ENCODE results near the gene ATP6V1B1.

The ATP6V1B1 gene

GRCh38 chr2:70935468-70936164, at the start of gene ATP6V1B1:
TSS of gene ATP6V1B1 (plus strand) at chr2:70935900. CDS start at chr2:70935955, 55 bp downstream.
- no peak for DNase-seq (ENCODE audit: low read depth, low spot score)

- DNase-seq (ENCODE audit: low read depth, low spot score): no peak
These were observed 49.1 kb upstream of the ATP6V1B1 start for GRCh38 chr2:70886541-70886987.

DNA sequence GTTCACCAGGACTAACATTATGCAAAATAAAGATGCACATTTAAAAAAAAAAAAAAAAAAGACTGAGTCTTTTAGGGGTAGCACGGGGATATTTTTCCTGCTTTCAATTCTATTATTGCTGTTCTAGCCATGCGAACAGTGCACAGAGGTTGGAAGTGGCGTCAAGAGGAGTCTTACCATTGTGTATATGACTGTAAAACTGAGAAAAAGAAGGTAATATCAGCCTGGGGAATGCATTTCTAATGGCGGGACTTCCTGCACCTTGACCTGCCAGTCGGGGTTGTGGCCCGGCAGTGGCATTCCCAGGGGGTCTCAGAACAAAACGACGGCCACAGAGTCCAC, 48.5 kb upstream of the ATP6V1B1 start:
- no peak for DNase-seq (ENCODE audit: low read depth, low spot score)

- DNase-seq (ENCODE audit: low read depth, low spot score): no peak
These were observed 48.0 kb upstream of the ATP6V1B1 start for GRCh38 chr2:70887550-70888246.

DNA sequence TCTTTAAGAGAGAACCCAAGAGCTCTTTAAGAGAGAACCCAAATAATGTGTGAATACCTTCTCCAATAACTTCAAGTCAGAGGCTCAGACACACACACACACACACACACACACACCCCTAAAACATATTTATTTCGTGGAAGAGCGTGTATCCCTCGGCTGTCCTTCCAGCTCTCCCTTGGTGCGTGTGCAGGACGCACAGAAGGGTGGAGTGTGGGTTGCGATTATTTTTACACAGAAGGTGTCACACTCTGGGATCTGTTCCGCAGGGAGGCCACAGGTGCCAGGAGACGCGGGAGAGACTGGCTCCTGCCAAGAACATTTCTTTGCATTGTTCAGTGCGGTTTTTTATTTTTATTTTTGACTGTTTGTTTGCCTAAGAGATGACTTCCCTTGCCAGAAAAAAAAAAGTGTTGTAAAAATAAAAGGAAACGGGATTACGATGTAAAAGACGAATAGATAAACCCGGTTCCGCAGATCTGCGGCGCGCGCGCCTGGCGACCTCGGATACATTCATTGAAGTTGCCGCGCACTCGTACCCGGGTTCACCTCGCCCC, 47.3 kb upstream of the ATP6V1B1 start:
- no peak for DNase-seq (ENCODE audit: low read depth, low spot score)

DNA sequence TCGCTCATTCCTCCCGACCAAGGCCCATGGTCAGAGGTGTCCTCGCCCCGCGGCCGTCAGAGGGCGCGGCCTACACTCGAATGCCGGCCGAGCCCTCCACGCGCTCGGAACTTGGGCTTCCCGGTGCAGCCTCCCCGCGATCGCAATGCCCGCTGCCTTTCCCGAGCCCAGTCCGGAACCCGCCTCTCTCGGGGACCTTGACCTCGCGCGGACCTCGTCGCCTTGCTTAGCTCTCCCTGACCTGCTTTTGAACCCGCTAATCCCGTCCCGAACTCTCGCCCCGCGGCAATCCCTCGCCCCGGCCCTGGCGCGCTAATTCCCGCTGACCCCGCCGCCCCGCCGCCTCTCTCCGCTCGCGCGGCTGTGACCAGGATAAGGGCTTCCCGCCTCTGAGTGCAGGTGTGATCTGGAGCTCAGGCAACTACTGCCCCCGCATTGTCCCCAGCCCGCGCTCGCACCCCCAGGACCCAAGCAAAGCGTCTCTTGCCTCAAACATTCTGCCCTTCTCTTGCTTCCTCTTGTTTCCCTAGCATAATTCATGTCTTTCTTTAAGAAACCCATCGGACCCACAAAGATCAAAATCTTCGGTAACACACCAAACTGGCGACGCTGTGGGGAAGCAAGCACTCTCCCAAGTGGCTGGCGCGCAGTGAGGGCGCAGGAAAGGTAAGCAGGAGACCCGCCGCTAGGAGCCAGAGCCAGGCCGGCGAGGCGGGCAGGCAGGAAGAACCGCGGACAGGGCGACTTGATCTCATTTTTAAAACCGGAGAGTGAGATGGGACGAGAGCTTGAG, 46.6 kb upstream of the ATP6V1B1 start:
- DNase-seq (ENCODE audit: low read depth, low spot score): no peak

DNA sequence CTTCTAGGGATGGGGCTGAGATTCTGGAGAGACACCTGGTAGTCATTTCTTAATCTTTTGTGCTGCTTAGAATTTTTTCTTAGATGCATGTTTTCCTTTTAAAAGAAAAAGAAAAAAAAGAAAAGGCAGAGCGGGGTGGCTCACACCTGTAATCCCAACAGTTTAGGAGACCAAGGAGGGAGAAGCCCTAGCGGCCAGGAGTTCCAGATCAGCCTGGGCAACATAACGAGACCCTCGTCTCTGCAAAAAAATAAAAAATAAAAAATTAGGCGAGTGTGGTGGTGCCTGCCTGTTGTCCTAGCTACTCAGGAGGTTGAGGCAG, 46.0 kb upstream of the ATP6V1B1 start:
- no peak for DNase-seq (ENCODE audit: low read depth, low spot score)

DNA sequence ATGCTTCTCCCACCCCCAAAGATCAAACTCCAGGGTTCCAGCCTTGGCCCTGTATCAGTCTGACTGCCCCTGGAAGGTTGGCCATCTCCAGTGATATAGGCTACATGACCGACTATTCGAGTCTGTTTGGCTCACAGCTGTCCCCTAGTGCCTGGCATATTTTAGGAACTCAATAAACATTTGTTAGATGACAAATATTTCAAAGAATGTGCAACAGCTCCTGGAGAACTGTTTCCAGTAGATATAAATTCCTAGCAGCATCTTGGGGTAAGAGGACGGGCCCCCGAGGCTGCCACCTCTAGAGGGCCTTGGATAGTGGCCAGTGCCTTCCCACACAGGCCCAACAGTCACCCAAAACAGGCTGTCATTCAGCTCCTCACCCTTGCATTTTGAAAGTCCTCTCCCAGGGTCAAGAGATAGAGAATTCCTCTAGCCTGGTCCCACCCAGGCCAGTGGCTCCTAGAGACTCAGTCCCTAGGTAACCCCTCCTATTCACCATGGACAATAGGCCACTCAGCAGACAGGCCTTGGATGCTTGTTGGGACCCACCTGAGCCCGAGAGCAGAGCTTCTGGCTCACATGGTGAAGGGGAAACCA, 45.1 kb upstream of the ATP6V1B1 start:
- no peak for DNase-seq (ENCODE audit: low read depth, low spot score)

DNA sequence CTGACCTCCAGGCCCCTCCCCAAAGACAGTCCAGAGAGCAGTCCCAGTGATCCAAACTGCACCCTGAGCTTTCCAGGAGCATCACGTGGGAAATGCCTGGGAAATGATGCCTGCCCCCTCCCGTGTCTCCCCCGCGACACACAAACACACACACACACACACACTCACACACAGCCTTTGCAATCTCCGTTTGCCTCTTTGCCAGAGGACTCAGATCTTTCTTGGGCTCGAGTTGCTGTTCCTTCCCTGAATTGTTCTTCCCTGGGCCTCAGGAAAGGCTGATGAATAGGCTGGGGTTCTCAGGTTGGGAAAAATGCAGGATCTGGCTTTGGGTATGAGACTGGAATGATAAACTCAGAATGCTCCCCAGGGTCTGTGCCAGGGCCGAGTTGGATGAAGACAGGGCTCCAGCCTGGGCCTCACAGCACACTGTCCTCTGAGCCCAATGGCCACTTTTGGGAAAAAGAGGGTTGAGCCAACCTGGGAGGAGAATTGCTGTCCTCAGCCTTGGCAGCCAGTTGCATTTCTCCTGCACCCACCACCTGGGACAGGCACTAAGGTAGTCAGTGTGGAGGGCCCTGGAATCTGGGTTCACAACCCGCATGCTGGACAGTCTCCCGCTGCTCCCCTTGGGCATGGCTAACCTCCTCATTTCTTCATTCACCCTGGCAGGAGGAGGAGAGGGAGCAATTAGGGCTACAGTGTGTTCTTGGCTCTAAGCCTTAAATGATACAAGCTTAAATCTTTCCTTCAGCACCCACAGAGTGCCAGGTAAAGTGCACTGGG, 43.9 kb upstream of the ATP6V1B1 start:
- DNase-seq (ENCODE audit: low read depth, low spot score): no peak

- DNase-seq (ENCODE audit: low read depth, low spot score): no peak
These were observed 43.0 kb upstream of the ATP6V1B1 start for GRCh38 chr2:70892750-70893149.

- DNase-seq (ENCODE audit: low read depth, low spot score): no peak
These were observed 42.5 kb upstream of the ATP6V1B1 start for GRCh38 chr2:70893186-70893585.

DNA sequence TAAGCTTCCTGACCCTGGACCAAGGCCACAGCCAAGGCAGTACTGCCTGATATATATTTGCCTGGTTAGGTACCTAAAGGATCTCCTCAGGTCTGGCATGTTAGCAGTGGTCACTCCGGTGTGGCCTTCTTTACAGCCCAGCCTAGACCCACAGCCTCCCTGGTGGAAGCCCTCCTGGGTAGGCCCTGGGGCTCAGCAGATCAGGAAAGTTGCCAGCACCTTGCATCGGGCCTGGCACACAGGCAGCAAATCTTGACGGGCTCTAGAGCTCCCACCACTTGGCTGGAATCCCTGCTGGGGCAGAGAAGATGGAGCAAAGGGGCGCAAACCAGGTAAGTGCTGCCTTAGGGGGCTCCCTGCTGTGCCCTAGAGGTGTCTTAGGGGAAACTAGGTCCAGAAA, 40.9 kb upstream of the ATP6V1B1 start:
- no peak for DNase-seq (ENCODE audit: low read depth, low spot score)

DNA sequence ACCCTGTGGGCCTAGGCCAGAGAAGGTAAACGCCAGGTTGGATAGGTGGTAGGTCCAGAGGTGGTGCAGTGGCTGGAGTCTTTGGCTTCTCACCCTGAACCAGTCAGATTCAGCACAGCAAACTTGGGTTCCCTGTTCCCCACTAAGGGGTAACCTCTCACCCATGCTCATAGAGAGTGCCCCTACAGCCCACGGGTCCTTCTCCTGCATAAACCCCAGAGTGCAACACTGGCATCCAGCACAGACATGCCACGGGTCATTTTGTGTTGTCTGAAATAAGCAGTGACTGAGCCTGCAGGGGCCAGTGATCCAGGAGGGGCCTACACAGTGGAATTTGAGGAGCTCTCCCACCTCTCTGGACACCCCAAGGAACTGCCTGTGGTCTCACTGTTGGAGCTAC, 40.5 kb upstream of the ATP6V1B1 start:
- no peak for DNase-seq (ENCODE audit: low read depth, low spot score)

GRCh38 chr2:70895998-70896764, 39.5 kb upstream of the ATP6V1B1 start:
- DNase-seq (ENCODE audit: low read depth, low spot score): no peak

GRCh38 chr2:70896765-70897202, 38.9 kb upstream of the ATP6V1B1 start:
- DNase-seq (ENCODE audit: low read depth, low spot score): no peak

DNA sequence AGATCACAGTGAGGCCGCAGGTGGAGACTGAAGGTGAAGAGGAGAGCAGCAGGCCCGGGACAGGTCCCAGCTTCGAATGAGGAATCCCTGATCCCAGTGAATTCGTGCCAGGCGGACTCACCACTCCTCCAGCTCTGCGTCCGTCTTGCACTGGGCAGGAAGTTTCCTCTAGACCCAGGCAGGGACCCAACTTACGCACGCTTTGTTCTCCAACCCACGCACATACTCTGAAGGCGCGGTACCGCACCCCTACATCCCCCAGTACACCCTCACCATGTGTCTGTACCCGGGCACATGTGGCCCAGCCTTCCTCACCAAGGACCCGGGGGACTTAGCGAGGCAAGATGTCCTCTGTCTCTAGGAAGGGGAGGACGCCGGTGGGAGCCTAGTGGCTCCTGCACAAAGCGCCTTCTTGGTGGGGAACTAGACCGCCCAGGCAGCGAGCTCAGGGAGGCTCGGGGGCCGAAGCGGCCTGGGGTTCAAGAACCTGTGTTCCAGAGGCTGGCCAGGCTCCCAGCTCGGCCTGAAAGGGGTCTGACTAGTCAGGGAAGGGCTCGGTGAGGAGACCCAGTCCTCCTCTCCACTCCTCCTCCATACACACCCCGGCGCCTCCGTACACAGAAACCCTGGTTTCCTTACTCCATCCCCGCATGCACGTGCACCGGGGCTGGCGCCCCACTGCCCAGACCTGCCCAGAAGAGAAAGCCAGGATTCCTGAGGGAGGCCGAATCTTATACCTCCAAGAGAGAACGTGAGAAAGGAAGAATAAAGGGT, 38.3 kb upstream of the ATP6V1B1 start:
- no peak for DNase-seq (ENCODE audit: low read depth, low spot score)

DNA sequence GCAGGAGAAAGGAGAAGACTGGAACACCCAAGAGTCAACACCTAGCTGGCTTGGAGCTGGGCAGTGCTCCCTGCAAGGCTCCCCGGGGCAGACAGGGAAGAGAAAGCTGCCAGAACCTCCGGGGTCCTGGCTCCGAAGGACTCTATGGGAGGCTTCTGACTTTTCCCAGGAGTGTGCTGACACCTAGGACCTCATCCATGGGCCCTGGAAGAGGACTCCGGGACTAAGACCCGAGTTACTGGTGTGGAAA, 37.8 kb upstream of the ATP6V1B1 start:
- DNase-seq (ENCODE audit: low read depth, low spot score): no peak

DNA sequence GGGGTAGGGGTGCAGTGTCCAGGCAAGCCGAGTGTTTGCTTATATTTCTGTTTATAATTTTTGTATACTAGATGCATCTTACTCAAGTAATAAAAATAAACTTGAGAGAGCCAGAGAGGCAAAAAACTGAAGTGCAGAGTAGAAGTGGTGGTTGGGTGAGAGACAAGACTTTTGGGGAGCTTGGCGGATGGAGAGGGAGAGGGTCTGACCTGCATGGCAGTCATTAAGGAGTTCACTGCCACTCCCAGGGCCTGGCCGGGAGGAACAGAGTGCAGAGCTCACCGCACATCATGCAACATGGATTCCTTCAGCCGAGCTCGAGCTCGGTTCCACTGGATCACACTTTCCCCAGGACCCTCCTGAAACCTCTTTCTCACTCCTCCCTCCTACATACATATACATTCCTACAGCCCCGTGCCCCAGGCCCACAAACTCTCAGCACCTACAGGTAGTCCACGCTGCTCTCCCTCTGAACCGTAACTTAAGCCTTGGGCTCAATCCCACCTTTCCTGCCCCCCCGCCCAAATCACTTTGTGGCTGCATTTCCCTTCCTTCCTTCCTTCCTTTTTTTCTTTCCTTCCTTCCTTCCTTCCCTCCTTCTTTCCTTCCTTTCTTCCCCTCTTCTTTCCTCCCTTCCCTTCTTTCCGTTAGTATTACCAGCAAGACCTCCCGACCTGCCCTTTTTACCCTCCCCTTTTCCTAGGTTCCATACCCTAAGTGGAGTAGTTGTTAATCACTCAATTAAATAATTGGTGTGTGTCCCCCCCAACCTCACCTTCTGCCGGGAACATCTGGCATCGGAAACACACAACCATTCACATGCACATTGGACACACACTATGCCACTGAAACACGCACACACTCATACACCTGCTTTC, 37.1 kb upstream of the ATP6V1B1 start:
- no peak for DNase-seq (ENCODE audit: low read depth, low spot score)

All from smooth muscle cell of the brain vasculature (primary cell).